NCI-H187 (cell line): ENCODE results near the gene MALRD1.

Source experiments
- DNase-seq, 2 experiments: peaks; one replicate each; lab custom pipeline; 2025; lab: John Stamatoyannopoulos, UW

Gene MALRD1

GRCh38 chr10:19782430-19783089, 734.0 kb downstream of the MALRD1 start:
- no peak for DNase-seq

- DNase-seq = no peak
Measured at GRCh38 chr10:19783721-19784120, 735.1 kb downstream of the MALRD1 start.
